ENCODE measurements around the gene PRSS2. TPM values are rescaled to one million over a fixed set of nuclear protein-coding genes. Genes with fewer than 3 reads are reported as not detected.

Gene PRSS2
- total and polyA plus RNA-seq, 9 of the 15 experiments (the other 6 are each of a cell fraction or from before 2014, with no cell fraction given): 1.3 to 23.9 (median 3.8) TPM

DNA sequence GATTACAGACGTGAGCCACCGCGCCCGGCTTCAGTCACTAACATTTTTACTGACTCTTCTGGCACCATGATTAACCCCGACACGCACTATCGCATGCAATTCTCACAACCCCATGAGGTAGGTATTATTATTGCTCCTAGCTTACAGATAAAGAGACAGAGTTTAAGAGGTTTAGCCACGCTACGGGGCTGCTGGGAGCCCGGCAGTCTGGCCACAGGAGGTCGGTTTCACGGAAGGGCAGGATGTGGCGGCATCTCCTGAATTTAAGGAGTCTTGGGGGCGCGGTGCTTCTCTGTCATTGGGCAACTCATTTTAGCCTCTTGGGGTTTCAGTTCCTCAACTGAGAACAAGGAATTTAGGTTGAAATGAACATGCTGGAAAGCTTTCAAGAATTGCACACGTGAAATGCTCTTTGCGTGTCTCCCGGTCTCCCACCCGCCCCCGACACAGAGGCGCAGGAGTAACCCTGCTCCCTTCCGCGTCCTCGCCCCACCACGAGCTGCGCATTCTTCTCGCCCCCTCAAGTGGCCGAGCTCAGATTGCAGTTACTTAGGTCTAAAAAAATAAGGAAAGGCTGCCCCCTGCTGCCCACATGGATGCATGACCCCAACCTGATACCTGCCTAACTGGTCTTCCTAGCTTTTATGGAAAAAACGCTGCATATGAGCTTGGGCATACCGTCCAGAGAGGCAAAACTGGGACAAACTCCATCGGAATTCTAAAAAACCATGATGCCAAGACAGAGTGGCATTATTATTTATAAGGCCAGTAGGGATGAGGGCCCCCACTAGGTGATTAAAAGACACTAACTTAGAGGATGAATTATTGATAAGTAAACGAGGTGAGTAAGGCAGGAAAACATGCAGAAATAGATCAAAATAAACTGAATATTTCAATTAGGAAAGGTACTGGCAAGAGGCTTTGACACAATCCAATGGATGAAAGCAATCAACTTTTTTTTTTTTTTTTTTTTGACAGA is 12.4 kb downstream of the PRSS2 start (continued):
- TF ChIP-seq CBX1 (IDR thresholded peaks at IDR 0.05; ENCODE audit: low read depth): peak; percentile 70; the same call in 1 of the 2 replicates
- TF ChIP-seq, protein P1, sequence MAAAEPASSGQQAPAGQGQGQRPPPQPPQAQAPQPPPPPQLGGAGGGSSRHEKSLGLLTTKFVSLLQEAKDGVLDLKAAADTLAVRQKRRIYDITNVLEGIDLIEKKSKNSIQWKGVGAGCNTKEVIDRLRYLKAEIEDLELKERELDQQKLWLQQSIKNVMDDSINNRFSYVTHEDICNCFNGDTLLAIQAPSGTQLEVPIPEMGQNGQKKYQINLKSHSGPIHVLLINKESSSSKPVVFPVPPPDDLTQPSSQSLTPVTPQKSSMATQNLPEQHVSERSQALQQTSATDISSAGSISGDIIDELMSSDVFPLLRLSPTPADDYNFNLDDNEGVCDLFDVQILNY (CRISPR knock-in tag; IDR thresholded peaks at IDR 0.05): peak; percentile 85
- peak; percentile 96 for TF ChIP-seq ZFP36 (IDR thresholded peaks at IDR 0.05; ENCODE audit: low read depth, low read length, partially characterized antibody)
- TF ChIP-seq ASH1L (IDR thresholded peaks at IDR 0.05; ENCODE audit: borderline replicate concordance, low read depth, partially characterized antibody): peak; percentile 26
- no peak for TF ChIP-seq ZNF696 (CRISPR knock-in tag; conservative IDR thresholded peaks at IDR 0.05)
- no peak; the same call in 1 of the 2 replicates for TF ChIP-seq ZNF431 (CRISPR knock-in tag; IDR thresholded peaks at IDR 0.05)
- TF ChIP-seq, protein P2, sequence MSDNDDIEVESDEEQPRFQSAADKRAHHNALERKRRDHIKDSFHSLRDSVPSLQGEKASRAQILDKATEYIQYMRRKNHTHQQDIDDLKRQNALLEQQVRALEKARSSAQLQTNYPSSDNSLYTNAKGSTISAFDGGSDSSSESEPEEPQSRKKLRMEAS (CRISPR knock-in tag; IDR thresholded peaks at IDR 0.05): peak; percentile 69
- peak; percentile 76 for TF ChIP-seq SP1 (CRISPR knock-in tag; IDR thresholded peaks at IDR 0.05)
- TF ChIP-seq SOX6 (IDR thresholded peaks at IDR 0.05): peak; percentile 21; the same call in 1 of the 2 replicates
- peak; percentile 92 for TF ChIP-seq LCOR (CRISPR knock-in tag; IDR thresholded peaks at IDR 0.05)
- TF ChIP-seq BRD4 (IDR thresholded peaks at IDR 0.05): no peak
- TF ChIP-seq NFATC3 (IDR thresholded peaks at IDR 0.05): no peak
- TF ChIP-seq, protein P3, sequence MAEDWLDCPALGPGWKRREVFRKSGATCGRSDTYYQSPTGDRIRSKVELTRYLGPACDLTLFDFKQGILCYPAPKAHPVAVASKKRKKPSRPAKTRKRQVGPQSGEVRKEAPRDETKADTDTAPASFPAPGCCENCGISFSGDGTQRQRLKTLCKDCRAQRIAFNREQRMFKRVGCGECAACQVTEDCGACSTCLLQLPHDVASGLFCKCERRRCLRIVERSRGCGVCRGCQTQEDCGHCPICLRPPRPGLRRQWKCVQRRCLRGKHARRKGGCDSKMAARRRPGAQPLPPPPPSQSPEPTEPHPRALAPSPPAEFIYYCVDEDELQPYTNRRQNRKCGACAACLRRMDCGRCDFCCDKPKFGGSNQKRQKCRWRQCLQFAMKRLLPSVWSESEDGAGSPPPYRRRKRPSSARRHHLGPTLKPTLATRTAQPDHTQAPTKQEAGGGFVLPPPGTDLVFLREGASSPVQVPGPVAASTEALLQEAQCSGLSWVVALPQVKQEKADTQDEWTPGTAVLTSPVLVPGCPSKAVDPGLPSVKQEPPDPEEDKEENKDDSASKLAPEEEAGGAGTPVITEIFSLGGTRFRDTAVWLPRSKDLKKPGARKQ (CRISPR knock-in tag; IDR thresholded peaks at IDR 0.05): no peak
- TF ChIP-seq ARID2 (IDR thresholded peaks at IDR 0.05): peak; percentile 97
- TF ChIP-seq CBFB (CRISPR knock-in tag; IDR thresholded peaks at IDR 0.05): no peak
- no peak for TF ChIP-seq TCF7L2 (IDR thresholded peaks at IDR 0.05; ENCODE audit: low read depth, low read length)
- no peak for TF ChIP-seq ZC3H4 (CRISPR knock-in tag; IDR thresholded peaks at IDR 0.05; ENCODE audit: borderline replicate concordance)
- no peak for TF ChIP-seq SMARCB1 (IDR thresholded peaks at IDR 0.05; ENCODE audit: insufficient read length, low read depth)
- no peak for TF ChIP-seq U2AF2 (optimal IDR thresholded peaks at IDR 0.05; ENCODE audit: low read depth, low read length)
- TF ChIP-seq CEBPB (tag; IDR thresholded peaks at IDR 0.05): no peak
- TF ChIP-seq, protein P4, sequence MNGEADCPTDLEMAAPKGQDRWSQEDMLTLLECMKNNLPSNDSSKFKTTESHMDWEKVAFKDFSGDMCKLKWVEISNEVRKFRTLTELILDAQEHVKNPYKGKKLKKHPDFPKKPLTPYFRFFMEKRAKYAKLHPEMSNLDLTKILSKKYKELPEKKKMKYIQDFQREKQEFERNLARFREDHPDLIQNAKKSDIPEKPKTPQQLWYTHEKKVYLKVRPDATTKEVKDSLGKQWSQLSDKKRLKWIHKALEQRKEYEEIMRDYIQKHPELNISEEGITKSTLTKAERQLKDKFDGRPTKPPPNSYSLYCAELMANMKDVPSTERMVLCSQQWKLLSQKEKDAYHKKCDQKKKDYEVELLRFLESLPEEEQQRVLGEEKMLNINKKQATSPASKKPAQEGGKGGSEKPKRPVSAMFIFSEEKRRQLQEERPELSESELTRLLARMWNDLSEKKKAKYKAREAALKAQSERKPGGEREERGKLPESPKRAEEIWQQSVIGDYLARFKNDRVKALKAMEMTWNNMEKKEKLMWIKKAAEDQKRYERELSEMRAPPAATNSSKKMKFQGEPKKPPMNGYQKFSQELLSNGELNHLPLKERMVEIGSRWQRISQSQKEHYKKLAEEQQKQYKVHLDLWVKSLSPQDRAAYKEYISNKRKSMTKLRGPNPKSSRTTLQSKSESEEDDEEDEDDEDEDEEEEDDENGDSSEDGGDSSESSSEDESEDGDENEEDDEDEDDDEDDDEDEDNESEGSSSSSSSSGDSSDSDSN (IDR thresholded peaks at IDR 0.05; ENCODE audit: borderline replicate concordance in 1 of 2, low read depth in 2 of 2, low read length in 2 of 2): no peak
- no peak for TF ChIP-seq ZNF124 (CRISPR knock-in tag; IDR thresholded peaks at IDR 0.05)
- no peak for TF ChIP-seq CHD2 (IDR thresholded peaks at IDR 0.05; ENCODE audit: low read depth, low read length)
- no peak for TF ChIP-seq HNRNPUL1 (IDR thresholded peaks at IDR 0.05; ENCODE audit: low read length)

All from K562 (cell line).